H9 (cell line): ENCODE measurements around the gene TTC7B. TPM values are rescaled to one million over a fixed set of nuclear protein-coding genes. Genes with fewer than 3 reads are reported as not detected.

Experiments
- DNase-seq: peaks from one replicate; pipeline ENCODE4 v3.0.0-alpha.2; 2017
- H2AFZ ChIP-seq: one replicate; pipeline ENCODE4 v1.6.1; 2013; ENCODE audit warnings: mild to moderate bottlenecking, low read length, control low read depth, moderate library complexity
- H2AK5ac ChIP-seq: 2 replicates; pipeline ENCODE4 v1.6.1; 2013; ENCODE audit warnings: low read length, control low read depth, mixed read lengths; ENCODE audit not compliant: insufficient read length
- H2BK120ac ChIP-seq: one replicate; pipeline ENCODE4 v1.6.1; 2013; ENCODE audit warnings: low read depth, mild to moderate bottlenecking, low read length, control low read depth, inconsistent platforms; ENCODE audit not compliant: poor library complexity, severe bottlenecking
- H2BK12ac ChIP-seq: 2 replicates; pipeline ENCODE4 v1.6.1; 2013; ENCODE audit warnings: low read length, control low read depth, mixed read lengths, low read depth; ENCODE audit not compliant: insufficient read length
- H2BK15ac ChIP-seq: 2 replicates; pipeline ENCODE4 v1.6.1; 2013; ENCODE audit warnings: low read depth, low read length, control low read depth
- H2BK20ac ChIP-seq: one replicate; pipeline ENCODE4 v1.6.1; 2013; ENCODE audit warnings: low read depth, mild to moderate bottlenecking, low read length, control low read depth, inconsistent platforms; ENCODE audit not compliant: poor library complexity, severe bottlenecking
- H2BK5ac ChIP-seq: 2 replicates; pipeline ENCODE4 v1.6.1; 2013; ENCODE audit warnings: low read length, control low read depth, mixed read lengths; ENCODE audit not compliant: insufficient read length
- H3K14ac ChIP-seq: 2 replicates; pipeline ENCODE4 v1.6.1; 2013; ENCODE audit warnings: low read length, control low read depth; ENCODE audit not compliant: insufficient read depth
- H3K18ac ChIP-seq: 2 replicates; pipeline ENCODE4 v1.6.1; 2013; ENCODE audit warnings: low read depth, mild to moderate bottlenecking, mixed read lengths, low read length, control low read depth; ENCODE audit not compliant: insufficient read length
- H3K23ac ChIP-seq: 2 replicates; pipeline ENCODE4 v1.6.1; 2013; ENCODE audit warnings: low read length, control low read depth, mixed read lengths, low read depth; ENCODE audit not compliant: insufficient read length
- H3K23me2 ChIP-seq: 2 replicates; pipeline ENCODE4 v1.6.1; 2013; ENCODE audit warnings: low read depth, mild to moderate bottlenecking, mixed read lengths, low read length, control low read depth; ENCODE audit not compliant: insufficient read length, poor library complexity, severe bottlenecking
- H3K27ac ChIP-seq: 2 replicates; pipeline ENCODE4 v1.5.1; 2013; ENCODE audit warnings: low read length, control low read depth, mixed read lengths, low read depth; ENCODE audit not compliant: insufficient read length
- H3K27me3 ChIP-seq: 2 replicates; pipeline ENCODE4 v1.6.1; 2013; ENCODE audit warnings: low read length, control low read depth, inconsistent platforms; ENCODE audit not compliant: insufficient read depth
- H3K4ac ChIP-seq: 2 replicates; pipeline ENCODE4 v1.6.1; 2013; ENCODE audit warnings: low read depth, mild to moderate bottlenecking, control low read depth, inconsistent platforms, low read length, moderate library complexity
- H3K4me1 ChIP-seq: 2 replicates; pipeline ENCODE4 v1.6.1; 2013; ENCODE audit warnings: low read length, control low read depth, inconsistent platforms; ENCODE audit not compliant: insufficient read depth
- H3K4me2 ChIP-seq: 2 replicates; pipeline ENCODE4 v1.6.1; 2013; ENCODE audit warnings: low read length, control low read depth, mixed read lengths; ENCODE audit not compliant: insufficient read length, insufficient read depth
- H3K56ac ChIP-seq: 2 replicates; pipeline ENCODE4 v1.6.1; 2013; ENCODE audit warnings: low read depth, mild to moderate bottlenecking, mixed read lengths, low read length, control low read depth; ENCODE audit not compliant: insufficient read length
- H3K79me1 ChIP-seq: 2 replicates; pipeline ENCODE4 v1.6.1; 2013; ENCODE audit warnings: low read depth, mild to moderate bottlenecking, moderate library complexity, low read length, control low read depth, inconsistent platforms; ENCODE audit not compliant: insufficient read depth, poor library complexity, severe bottlenecking
- H3K79me2 ChIP-seq: 2 replicates; pipeline ENCODE4 v1.6.1; 2013; ENCODE audit warnings: low read length, control low read depth, inconsistent platforms; ENCODE audit not compliant: insufficient read depth
- H3K9ac ChIP-seq: 2 replicates; pipeline ENCODE4 v1.6.1; 2013; ENCODE audit warnings: low read length, control low read depth, mixed read lengths; ENCODE audit not compliant: insufficient read length; ENCODE audit errors: extremely low read depth
- H3K9me3 ChIP-seq: one replicate; pipeline ENCODE4 v1.6.1; 2013; ENCODE audit warnings: low read depth, low read length, inconsistent platforms; ENCODE audit not compliant: control insufficient read depth
- H3T11ph ChIP-seq: one replicate; pipeline ENCODE4 v1.6.1; 2013; ENCODE audit warnings: mild to moderate bottlenecking, low read length, control low read depth, inconsistent platforms
- H4K20me1 ChIP-seq: one replicate; pipeline ENCODE4 v1.6.1; 2013; ENCODE audit not compliant: control insufficient read depth, insufficient read length, insufficient read depth
- H4K5ac ChIP-seq: 2 replicates; pipeline ENCODE4 v1.6.1; 2013; ENCODE audit warnings: low read depth, mild to moderate bottlenecking, mixed read lengths, low read length, control low read depth; ENCODE audit not compliant: insufficient read length
- H4K8ac ChIP-seq: replicated peaks from 2 replicates; pipeline ENCODE4 v1.6.1; 2013; ENCODE audit warnings: low read length, control low read depth, mixed read lengths, low read depth; ENCODE audit not compliant: insufficient read length
- H4K91ac ChIP-seq: 2 replicates; pipeline ENCODE4 v1.6.1; 2013; ENCODE audit warnings: low read depth, mild to moderate bottlenecking, moderate library complexity, mixed read lengths, low read length, control low read depth; ENCODE audit not compliant: insufficient read length
- H3K27ac Mint-ChIP-seq, 3 experiments: 2 replicates in 2 of 3; 3 replicates in 1 of 3; pipeline ENCODE4 v1.8.0; 2020 to 2021; ENCODE audit warnings: mixed read lengths in 3 of 3, mild to moderate bottlenecking in 1 of 3, moderate library complexity in 1 of 3
- H3K27me3 Mint-ChIP-seq: 2 replicates; pipeline ENCODE4 v1.8.0; 2021; ENCODE audit warnings: low read depth, mild to moderate bottlenecking, moderate library complexity, mixed read lengths
- H3K36me3 Mint-ChIP-seq, 3 experiments: 2 replicates in 2 of 3; 3 replicates in 1 of 3; pipeline ENCODE4 v1.8.0; 2020 to 2021; ENCODE audit warnings: low read depth in 3 of 3, mixed read lengths in 3 of 3; ENCODE audit not compliant: insufficient read depth in 1 of 3
- H3K4me1 Mint-ChIP-seq, 2 experiments: 2 replicates each; pipeline ENCODE4 v1.8.0; 2020; ENCODE audit warnings: mixed read lengths in 2 of 2
- H3K4me3 Mint-ChIP-seq, 2 experiments: 2 replicates in 1 of 2; 3 replicates in 1 of 2; pipeline ENCODE4 v1.8.0; 2020 to 2021; ENCODE audit warnings: mild to moderate bottlenecking in 2 of 2, mixed read lengths in 2 of 2, moderate library complexity in 1 of 2
- H3K9me3 Mint-ChIP-seq, 2 experiments: 2 replicates in 1 of 2; 3 replicates in 1 of 2; pipeline ENCODE4 v1.8.0; 2020; ENCODE audit warnings: mild to moderate bottlenecking in 2 of 2, mixed read lengths in 2 of 2, moderate library complexity in 1 of 2
- WGBS: extraction: QIAGEN DNeasy Blood & Tissue Kit; methylation state at CpG from one replicate; pipeline ENCODE4 v1.1.7; 2013; ENCODE audit warnings: missing lambda C conversion rate, low lambda C conversion rate, mixed read lengths; ENCODE audit not compliant: insufficient read length; ENCODE audit errors: extremely low coverage; 5-methylcytosine and 5-hydroxymethylcytosine counted together
- total RNA-seq: library from RNA; stranded (reverse); gene quantifications from 2 replicates; pipeline ENCODE4 v1.2.1, GENCODE V29; 2021
- TF ChIP-seq, protein P1 (sequence below): fragments of 200-600 bp; sonication (generic); conservative IDR thresholded peaks from 3 replicates; pipeline ENCODE4 v1.8.0; 2021; ENCODE audit warnings: antibody characterized with exemption, mild to moderate bottlenecking

TTC7B gene
- total RNA-seq, 1 experiment from 2014 or later, result 33.7 TPM

DNA sequence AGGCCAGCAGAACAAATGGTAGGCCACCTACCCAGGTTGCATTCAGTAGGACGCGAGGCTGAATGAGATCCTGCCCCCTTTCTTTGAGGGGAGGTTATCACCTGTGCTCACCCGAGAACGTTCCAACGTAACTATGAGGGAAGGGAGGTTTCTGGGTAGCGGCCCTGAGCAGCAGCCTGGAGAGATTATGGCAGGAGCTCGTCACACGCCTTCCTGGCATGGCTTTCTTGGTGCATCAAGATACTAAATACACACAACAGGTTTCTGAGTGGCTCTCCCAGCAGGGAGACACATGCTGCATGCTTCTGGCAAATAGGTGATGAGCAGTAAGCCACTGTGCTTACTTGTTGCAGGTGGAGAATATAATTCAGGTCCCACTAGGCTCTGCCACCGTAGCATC, 271.7 kb downstream of the TTC7B start:
- Histone ChIP-seq H2BK15ac (no peak overlapping the region), H3K79me1 (no peaks in the 10 kb centered on the region), H3K27me3 (no peaks in the 10 kb centered on the region), H4K5ac (no peak overlapping the region), H3K14ac (no peak overlapping the region), H4K20me1 (no peaks in the 10 kb centered on the region), H2BK120ac (no peak overlapping the region), H3K4me2 (no peak overlapping the region), H2BK20ac (no peak overlapping the region), H3K18ac (no peak overlapping the region), H3K23ac (no peak overlapping the region), H3K4me1 (peaks cover 2% of the 10 kb centered on the region; the same call in 1 of the 2 replicates), H3K23me2 (no peaks in the 10 kb centered on the region), H2BK5ac (no peak overlapping the region), H2AK5ac (no peak overlapping the region), H4K91ac (no peak overlapping the region), H3K9me3 (no peaks in the 10 kb centered on the region), H3K9ac (no peak overlapping the region), H2AFZ (no peak overlapping the region), H2BK12ac (no peak overlapping the region), H3K4ac (no peak overlapping the region), H3K79me2 (no peaks in the 10 kb centered on the region), H3K27ac (no peak overlapping the region), H3K56ac (no peak overlapping the region), H4K8ac (no peak overlapping the region), H3T11ph (no peak overlapping the region)
- WGBS, result no CpG with 5 or more reads among the region's 9 CpGs
- H3K9me3 Mint-ChIP-seq, result no peaks in the 10 kb centered on the region
- no peak overlapping the region for H3K27ac Mint-ChIP-seq
- peaks cover 2% of the 10 kb centered on the region; the same call in 1 of the 2 replicates for H3K27me3 Mint-ChIP-seq
- TF ChIP-seq, protein P1, sequence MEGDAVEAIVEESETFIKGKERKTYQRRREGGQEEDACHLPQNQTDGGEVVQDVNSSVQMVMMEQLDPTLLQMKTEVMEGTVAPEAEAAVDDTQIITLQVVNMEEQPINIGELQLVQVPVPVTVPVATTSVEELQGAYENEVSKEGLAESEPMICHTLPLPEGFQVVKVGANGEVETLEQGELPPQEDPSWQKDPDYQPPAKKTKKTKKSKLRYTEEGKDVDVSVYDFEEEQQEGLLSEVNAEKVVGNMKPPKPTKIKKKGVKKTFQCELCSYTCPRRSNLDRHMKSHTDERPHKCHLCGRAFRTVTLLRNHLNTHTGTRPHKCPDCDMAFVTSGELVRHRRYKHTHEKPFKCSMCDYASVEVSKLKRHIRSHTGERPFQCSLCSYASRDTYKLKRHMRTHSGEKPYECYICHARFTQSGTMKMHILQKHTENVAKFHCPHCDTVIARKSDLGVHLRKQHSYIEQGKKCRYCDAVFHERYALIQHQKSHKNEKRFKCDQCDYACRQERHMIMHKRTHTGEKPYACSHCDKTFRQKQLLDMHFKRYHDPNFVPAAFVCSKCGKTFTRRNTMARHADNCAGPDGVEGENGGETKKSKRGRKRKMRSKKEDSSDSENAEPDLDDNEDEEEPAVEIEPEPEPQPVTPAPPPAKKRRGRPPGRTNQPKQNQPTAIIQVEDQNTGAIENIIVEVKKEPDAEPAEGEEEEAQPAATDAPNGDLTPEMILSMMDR, result no peak
- no peak overlapping the region for H3K4me3 Mint-ChIP-seq
- DNase-seq, result no peak
- H3K4me1 Mint-ChIP-seq, result peaks cover 8 to 19% of the 10 kb centered on the region in 2 experiments
- H3K36me3 Mint-ChIP-seq, result no peaks in the 10 kb centered on the region; a peak in 1 of 7 replicates
